Posterior vena cava (tissue), 2 donors: ENCODE measurements around the gene MRPL42. TPM values are rescaled to one million over a fixed set of nuclear protein-coding genes. Genes with fewer than 3 reads are reported as not detected.
"Not testable (repeated sequence)": the region's sequence is repeated elsewhere in the genome, so short reads cannot be mapped to it uniquely, and the experiment has no call there.

Source experiments
- DNase-seq: peaks from one replicate; pipeline ENCODE4 v3.0.0-alpha.2; 2020; ENCODE audit warnings: low spot score
- intact Hi-C, 2 donors: fragments of 100-400 bp; cut with DNase I; formaldehyde crosslinking; loops; one replicate each; pipeline versions ENCODE4 v1.14.1 to v1.14.2; 2022 to 2023
- total RNA-seq, 2 donors: library from RNA; stranded (reverse); fragmentation: NEBNext Ultra II Directional; extraction: Animal tissue kit (Norgen Biotek cat#: 25700); gene quantifications; one replicate each; pipeline ENCODE4 v1.2.1, GENCODE V29; 2021
- donor health status: DM: yes; HTN: yes; CAD: no.
- donor health status: DM: yes; HTN: yes; CAD: no.

The MRPL42 gene
- total RNA-seq, 2 donors from 2014 or later = 55.8 to 59.5 TPM

GRCh38 chr12:93533310-93533709 is 66.0 kb downstream of the MRPL42 start:
- no peak for DNase-seq
- intact Hi-C loops = no loop called here

DNA sequence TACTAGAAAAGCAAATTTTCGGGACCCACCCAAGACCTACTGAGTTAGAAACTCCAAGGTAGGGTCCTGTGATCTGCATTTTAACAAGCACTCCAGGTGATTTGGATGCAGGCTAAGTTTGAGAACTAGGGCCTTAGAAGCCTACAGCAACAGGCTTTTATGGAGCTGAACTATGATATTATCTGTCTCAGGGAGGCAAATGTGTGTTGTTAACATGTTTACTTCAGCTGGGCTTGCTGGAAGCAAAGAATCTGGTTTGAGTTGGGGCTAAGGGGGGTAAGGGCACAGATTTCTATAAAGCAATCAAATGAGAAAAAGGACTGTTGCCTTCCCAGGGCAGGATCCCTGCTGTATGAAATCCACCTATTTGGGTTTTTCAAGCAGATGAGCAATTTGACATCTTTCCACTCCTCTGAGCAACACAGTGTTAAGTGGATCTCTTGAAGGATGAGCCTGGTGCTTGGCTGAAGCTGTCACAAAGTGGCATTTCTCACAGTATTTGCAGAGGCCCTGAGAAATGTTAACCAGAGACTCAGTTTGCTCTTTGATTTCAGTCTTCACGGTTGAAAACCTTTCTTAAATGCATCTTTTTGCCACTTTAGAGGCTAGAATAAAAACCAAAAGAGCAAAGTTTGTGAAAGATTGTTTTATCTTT is 68.9 kb downstream of the MRPL42 start:
- intact Hi-C loops = no loop called here
- no peak for DNase-seq

- intact Hi-C loops = no loop called here
- DNase-seq = no peak
These were observed 69.6 kb downstream of the MRPL42 start for GRCh38 chr12:93536766-93537488.

DNA sequence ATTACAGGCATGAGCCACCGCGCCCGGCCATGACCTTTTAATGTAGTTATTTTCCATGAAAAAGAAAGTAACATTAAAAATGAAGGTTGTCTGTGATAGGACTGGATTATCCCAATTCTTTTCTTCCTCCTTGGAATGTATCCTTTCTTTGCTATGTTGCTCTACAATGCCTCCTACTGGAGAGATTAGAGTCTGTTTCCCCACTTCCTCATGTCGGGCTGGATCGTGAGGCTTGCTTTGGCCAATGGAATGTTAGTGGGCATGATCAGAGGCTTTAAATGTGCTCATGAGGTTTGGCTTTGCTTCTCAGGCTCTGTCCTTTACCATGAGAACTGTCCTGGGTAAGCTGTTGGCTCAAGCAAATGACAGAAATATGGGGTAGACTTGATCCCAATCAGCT is 70.5 kb downstream of the MRPL42 start:
- intact Hi-C loops = no loop called here
- DNase-seq = no peak

DNA sequence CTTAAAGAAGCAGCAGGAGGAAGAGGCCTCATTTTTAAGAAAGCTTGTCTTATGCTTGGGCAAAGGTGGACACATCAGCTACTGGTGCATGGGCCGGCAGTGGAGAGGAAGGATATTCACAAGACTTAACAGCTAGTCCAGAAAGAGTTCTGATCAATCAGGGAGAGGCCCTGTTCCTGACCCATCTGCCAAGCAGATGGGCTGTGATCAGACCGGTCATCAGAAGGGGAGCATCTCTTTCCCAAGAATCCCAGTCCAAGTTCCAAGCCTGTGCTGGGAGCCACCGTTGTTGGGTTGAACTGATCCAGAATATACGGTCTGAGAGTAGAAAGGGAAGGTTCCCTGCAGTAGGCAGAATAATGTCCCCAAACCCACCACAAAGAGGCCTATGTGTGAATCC is 72.5 kb downstream of the MRPL42 start:
- no peak for DNase-seq
- intact Hi-C loops = no loop called here

DNA sequence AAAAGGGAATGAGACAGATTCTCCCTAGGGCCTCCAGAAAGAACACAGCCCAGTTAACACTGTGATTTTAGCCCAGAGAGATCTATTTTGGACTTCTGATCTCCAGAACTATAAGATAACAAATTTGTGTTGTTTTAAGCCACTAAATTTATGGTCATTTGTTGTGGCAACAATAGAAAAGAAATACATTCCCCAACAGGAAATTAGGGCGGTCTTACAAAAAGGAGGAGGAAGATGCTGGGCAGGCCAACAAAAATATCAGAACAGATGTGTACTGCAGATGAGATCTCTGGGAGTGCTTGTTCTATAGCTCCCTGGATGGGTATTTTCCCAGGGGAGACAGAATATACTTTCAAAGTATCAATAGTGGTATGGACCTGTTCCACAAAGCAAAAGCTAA is 73.2 kb downstream of the MRPL42 start:
- DNase-seq = no peak
- intact Hi-C loops = no loop called here

DNA sequence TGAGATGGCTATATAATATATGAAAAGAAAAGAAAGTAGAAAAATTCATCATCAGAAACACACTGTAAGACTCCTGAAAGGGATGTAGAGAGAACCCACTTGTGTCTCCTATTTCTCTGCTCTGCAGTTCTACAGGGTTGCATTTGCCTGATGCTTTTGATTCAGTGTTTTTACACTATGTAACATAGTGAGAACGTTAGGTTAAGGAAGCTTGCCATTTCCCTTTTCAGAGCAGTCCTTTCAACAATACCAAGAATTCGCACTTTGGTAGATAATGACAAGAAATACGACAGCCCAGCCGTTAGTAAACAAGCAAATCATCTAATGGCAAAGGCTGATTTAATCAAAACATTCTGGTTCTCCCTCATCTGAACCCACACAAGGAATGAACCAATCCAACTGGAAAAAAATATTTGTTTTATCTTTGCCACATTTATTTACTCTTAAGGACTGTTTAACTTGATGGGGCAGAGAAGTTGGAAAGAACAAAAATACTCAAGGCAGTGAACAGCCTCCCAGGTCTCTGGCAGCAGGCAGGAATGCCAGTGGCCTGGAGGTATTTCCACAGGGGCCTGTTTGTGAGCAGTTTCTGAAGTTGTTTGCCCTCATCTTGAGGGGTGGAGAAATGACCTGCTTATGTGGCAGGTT is 74.4 kb downstream of the MRPL42 start:
- intact Hi-C loops = no loop called here
- no peak for DNase-seq

DNA sequence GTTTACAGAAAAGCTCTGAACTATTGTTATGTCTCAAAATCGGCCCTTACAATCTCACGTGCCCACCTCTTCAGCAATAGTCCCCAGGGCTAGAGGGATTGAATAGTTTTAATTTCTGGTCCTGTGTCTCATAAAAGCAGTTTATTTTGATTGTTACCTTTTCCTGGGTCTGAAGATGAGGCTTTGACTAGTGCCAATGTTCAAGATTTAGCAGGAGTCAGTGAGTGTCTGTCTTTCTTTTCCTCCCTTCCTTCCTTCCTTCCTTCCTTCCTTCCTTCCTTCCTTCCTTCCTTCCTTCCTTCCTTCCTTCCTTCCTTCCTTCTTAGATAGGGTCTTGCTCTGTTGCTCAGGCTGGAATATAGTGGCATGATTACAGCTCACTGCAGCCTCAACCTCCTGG is 80.5 kb downstream of the MRPL42 start:
- DNase-seq = no peak

DNA sequence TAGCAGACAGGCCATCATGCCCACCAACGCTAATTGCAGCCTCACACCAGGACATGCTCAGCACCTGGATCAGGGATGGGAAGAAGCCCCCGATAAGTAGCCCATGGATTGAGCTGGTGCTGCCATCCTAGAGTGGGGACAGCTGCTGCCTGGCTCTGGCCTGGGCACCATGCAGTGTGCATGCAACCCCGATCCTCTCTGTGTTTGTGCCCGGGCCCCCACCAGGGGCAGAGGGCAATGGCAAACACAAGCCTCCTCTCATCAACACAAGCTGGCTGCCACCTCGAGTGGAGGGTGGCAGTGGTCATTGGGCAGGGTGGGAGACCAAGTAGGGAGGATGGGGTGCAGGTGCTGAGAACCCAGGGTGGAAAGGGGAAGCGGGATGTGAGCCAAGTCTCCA is 81.9 kb downstream of the MRPL42 start:
- intact Hi-C loops = no loop called here
- no peak for DNase-seq

More for the DNA sequence above, 80.5 kb downstream of the MRPL42 start:
- intact Hi-C loops = no loop called here

- intact Hi-C loops = no loop called here
- no peak for DNase-seq
These were observed 83.7 kb downstream of the MRPL42 start for GRCh38 chr12:93550748-93551611.

- DNase-seq = no peak
- intact Hi-C loops = no loop called here
These were observed 85.1 kb downstream of the MRPL42 start for GRCh38 chr12:93552427-93552826.

DNA sequence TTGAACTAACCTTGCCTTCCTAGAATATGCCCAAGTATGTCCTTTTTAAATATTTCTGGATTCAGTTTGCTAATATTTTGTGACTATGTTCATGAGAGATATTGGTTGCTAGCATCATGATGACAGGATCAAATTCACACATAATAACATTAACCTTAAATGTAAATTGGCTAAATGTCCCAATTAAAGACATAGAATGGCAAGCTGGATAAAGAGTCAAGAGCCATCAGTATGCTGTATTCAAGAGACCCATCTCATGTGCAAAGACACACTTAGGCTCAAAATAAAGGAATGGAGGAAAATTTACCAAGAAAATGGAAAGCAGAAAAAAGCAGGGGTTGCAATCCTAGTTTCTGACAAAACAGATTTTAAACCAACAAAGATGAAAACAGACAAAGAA is 90.6 kb downstream of the MRPL42 start:
- DNase-seq, intact Hi-C loops: not testable (repeated sequence)

- intact Hi-C loops, DNase-seq: not testable (repeated sequence)
These were observed 91.4 kb downstream of the MRPL42 start for GRCh38 chr12:93558685-93559084.

GRCh38 chr12:93563807-93564538 is 96.7 kb downstream of the MRPL42 start:
- intact Hi-C loops = loop anchor here (5.0 to 10.0 kb wide), 2 partner anchors 341 to 1523 kb away; no protein-coding TSS in a partner anchor
- DNase-seq = no peak

DNA sequence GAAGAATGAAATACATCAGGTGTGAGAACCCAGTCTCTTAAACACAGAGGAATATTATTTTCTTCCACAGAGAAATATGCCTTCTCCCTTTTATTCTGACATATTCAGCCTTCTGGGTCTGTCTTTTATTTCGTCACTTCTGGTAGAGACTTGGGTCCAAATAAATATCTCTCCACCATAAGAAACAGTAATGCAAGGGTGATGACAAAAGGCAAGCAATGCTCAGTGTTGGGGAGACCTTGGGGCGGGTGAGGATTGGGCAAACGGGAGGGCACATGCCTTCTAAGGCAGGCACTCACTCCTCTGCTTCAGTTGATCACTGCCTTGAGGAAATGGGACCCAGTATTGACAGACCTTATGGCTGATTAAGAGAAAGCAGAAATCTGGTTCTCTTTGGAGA is 98.4 kb downstream of the MRPL42 start:
- intact Hi-C loops = loop anchor here in 1 of 2 donors (5.0 to 10.0 kb wide), 3 partner anchors 58 to 537 kb away; no protein-coding TSS in a partner anchor
- no peak for DNase-seq
